Erythroblast (primary cell): Measurements from ENCODE around the gene CELF2.

Source experiments
- DNase-seq, 2 experiments: peaks; one replicate each; lab custom pipeline; 2025; lab: John Stamatoyannopoulos, UW
- GATA1 ChIP-seq: IDR thresholded peaks from 2 replicates; pipeline ENCODE4 v1.6.1; 2011; ENCODE audit warnings: low read depth, mild to moderate bottlenecking, control low read depth, low read length, moderate library complexity
- POLR2A ChIP-seq: IDR thresholded peaks from 2 replicates; pipeline ENCODE4 v1.6.1; 2011; ENCODE audit warnings: mild to moderate bottlenecking, low read length

The CELF2 gene

GRCh38 chr10:11150879-11151415 lies 133.3 kb downstream of the CELF2 start:
- DNase-seq = no peak
- TF ChIP-seq POLR2A (no peak), GATA1 (no peak)

- no peak for DNase-seq
- TF ChIP-seq POLR2A (no peak), GATA1 (no peak)
These were observed 135.1 kb downstream of the CELF2 start for GRCh38 chr10:11152801-11153200.

- no peak for DNase-seq
- no peak for TF ChIP-seq POLR2A
- TF ChIP-seq GATA1 = no peak
These were observed 135.6 kb downstream of the CELF2 start for GRCh38 chr10:11153245-11153644.

DNA sequence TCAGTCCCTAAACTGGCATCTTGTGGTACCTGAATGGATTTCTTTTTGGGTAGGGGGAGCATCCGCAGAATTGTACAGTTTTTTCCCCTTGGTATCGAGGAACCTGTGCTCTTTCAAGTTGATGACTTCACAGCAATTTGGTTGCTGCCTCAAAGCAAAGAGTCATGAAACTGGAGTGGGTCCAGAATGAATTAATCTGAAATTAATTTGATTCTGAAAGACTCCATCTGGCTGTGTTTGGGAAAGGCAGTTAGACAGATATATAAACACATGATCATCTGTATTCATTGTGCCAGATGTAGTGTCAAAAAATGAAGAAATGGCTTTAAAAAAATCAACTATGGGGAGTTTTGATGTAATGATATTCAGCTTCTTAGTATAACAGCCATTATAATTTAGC lies 136.1 kb downstream of the CELF2 start:
- TF ChIP-seq POLR2A (no peak), GATA1 (no peak)

GRCh38 chr10:11154333-11154732 lies 136.7 kb downstream of the CELF2 start:
- TF ChIP-seq POLR2A = no peak
- no peak for TF ChIP-seq GATA1
- DNase-seq = no peak

More for the DNA sequence above, 136.1 kb downstream of the CELF2 start:
- no peak for DNase-seq

- TF ChIP-seq POLR2A (no peak), GATA1 (no peak)
- no peak for DNase-seq
These were observed 137.3 kb downstream of the CELF2 start for GRCh38 chr10:11154849-11155498.

- no peak for TF ChIP-seq POLR2A
- no peak for TF ChIP-seq GATA1
These were observed 138.8 kb downstream of the CELF2 start for GRCh38 chr10:11156480-11156879.

DNA sequence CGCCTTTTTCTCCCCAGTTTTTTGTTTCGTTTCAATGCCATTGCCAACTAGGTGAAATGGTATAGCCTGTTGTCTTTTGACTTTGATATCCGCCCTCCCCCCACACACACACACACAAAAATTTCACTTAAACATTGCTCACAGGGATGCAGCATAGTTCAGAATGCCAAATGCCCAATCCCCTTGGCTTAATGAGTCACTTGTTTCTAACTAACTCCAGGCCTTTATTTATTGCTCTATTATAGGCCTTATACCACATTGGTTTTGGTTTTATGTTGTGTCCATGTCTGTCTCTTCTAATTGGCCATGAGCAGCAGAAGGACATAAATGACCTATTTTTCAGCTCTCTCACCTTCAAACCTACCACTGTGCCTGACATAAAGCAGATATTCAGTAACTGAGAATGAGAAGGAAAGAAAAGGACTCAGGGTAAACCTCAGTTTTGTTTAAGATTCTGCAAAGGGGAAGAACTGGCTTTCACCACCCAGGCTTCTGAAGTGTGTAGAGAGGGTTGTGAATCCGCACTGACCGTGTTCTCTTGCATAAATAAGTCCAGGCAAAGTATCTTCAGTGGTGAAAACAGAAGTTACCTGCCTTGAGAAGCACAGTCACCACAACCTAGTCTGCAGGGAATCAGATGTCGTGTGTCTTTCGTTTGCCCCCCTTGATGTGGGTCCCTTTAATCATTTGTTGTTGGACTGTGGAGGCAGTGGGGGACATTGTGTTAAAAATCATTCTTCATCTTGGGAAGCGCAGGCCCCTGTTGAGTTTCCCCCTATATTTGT lies 139.8 kb downstream of the CELF2 start:
- TF ChIP-seq POLR2A = no peak
- no peak for DNase-seq

More at GRCh38 chr10:11156480-11156879, 138.8 kb downstream of the CELF2 start:
- DNase-seq = no peak

DNA sequence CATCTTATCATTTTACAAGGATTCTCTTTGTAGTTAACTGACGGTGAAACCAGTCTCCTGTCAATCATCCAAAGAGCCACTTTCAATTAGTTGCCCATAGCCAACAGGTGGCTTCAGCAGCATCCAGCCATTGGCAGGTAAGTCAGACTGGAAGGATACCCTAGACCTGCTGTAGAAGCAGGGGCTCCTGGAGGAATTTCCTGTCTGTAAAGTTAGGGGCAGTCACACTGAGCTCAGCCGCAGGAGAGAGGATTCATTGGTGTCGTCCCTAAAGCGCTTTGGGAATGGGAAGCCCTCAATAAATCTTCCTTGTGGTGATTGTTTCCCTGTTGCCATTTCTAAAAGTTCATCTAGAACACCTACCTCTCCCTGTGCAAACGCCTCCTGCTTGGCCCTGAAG lies 140.4 kb downstream of the CELF2 start:
- no peak for TF ChIP-seq POLR2A
- no peak for TF ChIP-seq GATA1
- no peak for DNase-seq

GRCh38 chr10:11159543-11160215 lies 142.0 kb downstream of the CELF2 start:
- DNase-seq = no peak
- TF ChIP-seq GATA1 (no peak), POLR2A (no peak)

GRCh38 chr10:11161096-11161495 lies 143.4 kb downstream of the CELF2 start:
- no peak for DNase-seq
- no peak for TF ChIP-seq GATA1
- no peak for TF ChIP-seq POLR2A

DNA sequence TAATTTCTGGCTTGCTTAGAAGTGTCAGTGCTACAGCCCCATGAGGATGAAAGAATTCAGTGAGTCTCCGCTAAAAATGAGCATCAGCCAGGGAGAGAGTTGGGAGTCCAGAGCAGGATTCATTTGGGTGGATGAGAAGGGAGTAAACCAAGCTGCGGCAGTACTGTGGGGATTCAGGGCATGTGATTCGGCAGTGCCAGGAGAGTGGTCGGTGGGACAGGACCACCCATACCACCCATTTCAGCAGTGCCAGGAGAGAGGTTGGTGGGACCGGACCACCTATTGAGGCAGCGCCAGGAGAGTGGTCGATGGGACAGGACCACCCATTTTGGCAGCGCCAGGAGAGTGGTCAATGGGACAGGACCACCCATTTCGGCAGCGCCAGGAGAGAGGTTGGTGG lies 144.2 kb downstream of the CELF2 start:
- TF ChIP-seq POLR2A (no peak), GATA1 (no peak)
- no peak for DNase-seq

DNA sequence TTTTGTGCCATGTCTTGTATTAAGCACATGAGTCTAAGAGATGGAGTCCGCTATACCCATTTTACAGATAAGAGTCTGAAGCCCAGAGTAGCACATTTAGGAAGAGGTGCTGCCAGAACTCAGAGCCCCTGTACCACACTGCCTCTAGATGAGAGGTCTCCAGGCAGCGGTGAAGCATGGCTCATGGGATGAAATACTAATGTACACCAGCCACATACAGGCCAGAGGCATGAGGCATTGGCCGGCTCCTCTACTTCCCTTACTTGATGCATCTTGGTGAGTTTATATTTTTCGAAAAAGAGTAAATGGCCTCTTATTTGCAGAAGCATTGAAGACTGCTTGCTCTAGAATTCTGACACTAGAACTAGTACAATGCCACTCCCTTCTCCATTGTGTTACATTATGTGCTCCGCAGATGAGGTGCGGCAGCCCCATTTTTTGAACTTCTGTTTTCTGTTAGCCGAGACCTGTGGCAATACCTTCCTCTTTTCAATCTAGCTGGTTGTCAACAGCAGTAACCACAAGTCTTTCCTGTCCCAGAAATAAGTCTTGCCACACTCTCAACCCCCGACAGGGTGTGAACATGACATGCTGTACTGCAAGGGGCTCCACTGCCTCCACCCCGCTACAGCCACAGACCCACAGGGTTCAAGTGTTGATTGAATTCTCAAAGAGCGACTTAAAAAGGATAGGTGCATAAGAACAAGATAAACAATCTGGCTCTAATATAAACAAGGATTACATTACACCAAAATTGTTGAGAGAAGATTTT lies 145.3 kb downstream of the CELF2 start:
- TF ChIP-seq POLR2A (no peak), GATA1 (no peak)
- DNase-seq = peak in 1 of 2 experiments; percentile 16
